Stomach (tissue), 4 donors: ENCODE measurements around the gene FES.

Experiments
- POLR2A ChIP-seq, 4 donors: fragments of 450-650 bp; IDR thresholded peaks; one replicate each; pipeline ENCODE4 v1.6.1; 2016; ENCODE audit warnings: antibody characterized with exemption in 4 of 4, control low read depth in 2 of 4, mild to moderate bottlenecking in 1 of 4, moderate library complexity in 1 of 4
- POLR2AphosphoS5 ChIP-seq, 3 donors: sonication (generic); formaldehyde crosslinking; IDR thresholded peaks; one replicate each; pipeline ENCODE4 v1.6.1; 2016; ENCODE audit warnings: antibody characterized with exemption in 3 of 3
- TF ChIP-seq, protein P1 (sequence below), 7 experiments: fragments of 450-650 bp in 4 of 7; fragments of 200-600 bp in 3 of 7; sonication (generic) in 3 of 7; IDR thresholded peaks; one replicate each; pipeline ENCODE4 v1.5.1; 2016 to 2019; ENCODE audit warnings: antibody characterized with exemption in 7 of 7, control low read depth in 2 of 7, mild to moderate bottlenecking in 1 of 7

DNA sequence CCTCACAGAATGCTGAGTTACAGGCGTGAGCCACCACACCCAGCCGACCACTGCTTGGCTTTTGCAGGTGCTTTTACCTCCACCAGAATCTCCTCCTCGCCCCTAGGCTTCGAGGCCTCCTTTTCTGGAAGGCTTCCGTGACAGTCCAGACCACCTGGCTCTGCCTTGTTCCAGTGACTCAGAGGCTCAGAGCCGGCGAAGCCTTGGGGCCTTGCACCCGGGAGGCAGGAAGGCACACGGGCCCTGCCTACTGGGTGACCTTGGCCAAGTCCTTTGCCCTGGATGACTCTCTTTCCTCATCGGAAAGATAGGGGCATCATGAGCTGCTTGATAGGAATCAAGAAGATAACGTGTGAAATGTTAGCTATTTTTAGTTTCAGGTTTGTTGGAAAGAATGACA, 47.2 kb upstream of the FES start:
- TF ChIP-seq, protein P1, sequence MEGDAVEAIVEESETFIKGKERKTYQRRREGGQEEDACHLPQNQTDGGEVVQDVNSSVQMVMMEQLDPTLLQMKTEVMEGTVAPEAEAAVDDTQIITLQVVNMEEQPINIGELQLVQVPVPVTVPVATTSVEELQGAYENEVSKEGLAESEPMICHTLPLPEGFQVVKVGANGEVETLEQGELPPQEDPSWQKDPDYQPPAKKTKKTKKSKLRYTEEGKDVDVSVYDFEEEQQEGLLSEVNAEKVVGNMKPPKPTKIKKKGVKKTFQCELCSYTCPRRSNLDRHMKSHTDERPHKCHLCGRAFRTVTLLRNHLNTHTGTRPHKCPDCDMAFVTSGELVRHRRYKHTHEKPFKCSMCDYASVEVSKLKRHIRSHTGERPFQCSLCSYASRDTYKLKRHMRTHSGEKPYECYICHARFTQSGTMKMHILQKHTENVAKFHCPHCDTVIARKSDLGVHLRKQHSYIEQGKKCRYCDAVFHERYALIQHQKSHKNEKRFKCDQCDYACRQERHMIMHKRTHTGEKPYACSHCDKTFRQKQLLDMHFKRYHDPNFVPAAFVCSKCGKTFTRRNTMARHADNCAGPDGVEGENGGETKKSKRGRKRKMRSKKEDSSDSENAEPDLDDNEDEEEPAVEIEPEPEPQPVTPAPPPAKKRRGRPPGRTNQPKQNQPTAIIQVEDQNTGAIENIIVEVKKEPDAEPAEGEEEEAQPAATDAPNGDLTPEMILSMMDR (IDR thresholded peaks at IDR 0.05) = no peak
- TF ChIP-seq POLR2AphosphoS5 (IDR thresholded peaks at IDR 0.05) (no peak), POLR2A (IDR thresholded peaks at IDR 0.05) (no peak)
